ENCODE results near the gene DOCK8.

The DOCK8 gene

DNA sequence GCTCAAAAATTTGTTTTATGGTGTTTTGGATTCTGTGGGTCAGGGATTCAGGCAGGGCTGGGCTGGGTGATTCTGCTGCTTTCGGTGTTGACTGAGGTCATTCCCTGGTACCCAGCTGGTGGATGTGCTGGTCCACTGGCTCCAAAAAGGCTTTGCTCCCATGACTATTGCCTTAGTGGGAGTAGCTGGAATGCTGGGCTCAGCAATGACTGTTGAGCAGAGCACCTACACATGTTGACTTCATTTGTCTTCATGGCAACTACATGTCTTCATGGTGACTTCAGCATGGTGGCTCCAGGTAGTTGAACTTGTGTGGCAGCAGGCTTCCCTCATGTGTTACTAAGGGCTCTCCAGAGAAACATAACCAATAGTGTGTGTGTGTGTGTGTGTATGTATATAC is 297.2 kb downstream of the DOCK8 start:
- DNase-seq: no peak

DNA sequence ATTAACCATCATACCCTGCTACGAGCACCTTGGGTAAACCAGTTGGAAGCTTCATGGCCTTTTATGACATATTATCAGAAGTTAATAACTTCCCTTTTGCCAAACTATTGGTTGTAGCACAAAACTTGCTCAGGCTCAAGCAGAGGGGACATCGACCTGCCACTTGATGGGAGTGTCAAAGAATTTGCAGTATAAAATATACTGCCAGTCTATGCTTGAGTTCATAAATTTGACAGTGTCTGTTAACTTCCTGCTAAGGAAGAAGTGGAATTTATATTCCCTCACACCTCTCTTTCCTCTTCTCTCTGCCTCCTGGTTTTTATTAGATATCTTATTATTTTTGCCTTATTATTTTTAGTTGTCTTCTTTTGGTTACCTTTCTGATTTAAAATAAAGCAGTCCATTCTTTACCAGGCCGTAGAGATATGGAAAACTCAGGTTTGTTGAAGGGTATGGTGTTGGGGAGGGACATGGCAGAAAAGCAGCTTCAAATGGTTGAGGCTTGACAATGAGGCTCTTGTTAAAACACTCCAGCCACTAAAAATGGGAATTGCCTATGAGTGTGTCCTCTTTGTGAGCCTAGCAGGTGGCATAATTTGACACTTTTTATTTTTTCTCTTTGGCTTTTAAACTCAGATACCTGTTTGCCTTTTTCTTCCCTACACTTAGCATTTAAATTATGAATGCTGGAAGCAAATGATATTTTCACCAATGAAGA is 298.0 kb downstream of the DOCK8 start:
- no peak for DNase-seq
